Stimulated activated CD8-positive, alpha-beta memory T cell treated with anti-CD3 and anti-CD28 coated beads, Interleukin-15, amount 100 ng/mL, for 24 hours (primary cell): Measurements from ENCODE around the gene KREMEN2.

Source experiments
- DNase-seq: peaks from one replicate; pipeline ENCODE4 v3.0.0-alpha.2; 2020; ENCODE audit warnings: low read depth

The KREMEN2 gene

GRCh38 chr16:3003582-3004270 is 39.7 kb downstream of the KREMEN2 start:
- peak; percentile 81 for DNase-seq

- no peak for DNase-seq
These were observed 40.2 kb downstream of the KREMEN2 start for GRCh38 chr16:3004319-3004718.

GRCh38 chr16:3004781-3005284 is 40.8 kb downstream of the KREMEN2 start:
- DNase-seq = no peak

GRCh38 chr16:3007059-3007956 is 43.2 kb downstream of the KREMEN2 start:
- no peak for DNase-seq

DNA sequence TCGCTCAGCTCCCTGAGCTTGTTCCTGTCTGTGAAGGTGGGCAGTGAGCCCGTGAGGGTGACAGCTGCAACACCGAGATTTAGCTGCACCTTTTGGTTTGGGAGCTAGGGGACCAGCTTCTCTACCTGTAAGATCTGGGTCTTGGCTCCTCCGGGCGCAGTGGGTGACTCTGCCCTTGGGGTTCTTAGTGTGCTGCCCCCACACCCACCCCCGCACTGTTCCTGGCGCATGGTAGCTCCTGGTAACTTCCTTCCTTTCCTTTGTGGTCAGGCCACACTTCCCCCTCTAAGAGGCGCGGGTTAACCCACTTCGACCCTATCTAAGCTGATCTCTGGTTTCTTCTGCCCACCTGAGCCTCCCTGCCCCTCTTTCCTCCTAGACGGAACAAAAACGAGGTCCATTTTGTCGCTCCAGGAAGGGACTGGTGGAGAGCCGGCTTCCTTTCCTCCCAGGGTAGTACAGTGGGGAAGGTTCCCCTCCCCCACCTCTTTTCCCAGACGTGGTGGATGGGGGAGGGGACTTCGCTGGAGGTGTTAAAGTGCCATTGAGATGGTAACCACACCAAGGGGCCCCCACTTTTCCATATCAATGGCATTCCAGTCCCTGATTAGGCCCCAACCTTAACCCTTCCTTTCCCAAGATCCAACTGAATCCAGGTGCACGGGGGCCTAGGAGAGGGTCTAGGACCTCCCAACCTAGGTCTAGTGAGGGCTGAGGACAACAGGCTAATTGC is 44.0 kb downstream of the KREMEN2 start:
- no peak for DNase-seq

GRCh38 chr16:3008690-3009037 is 44.6 kb downstream of the KREMEN2 start:
- DNase-seq = no peak

DNA sequence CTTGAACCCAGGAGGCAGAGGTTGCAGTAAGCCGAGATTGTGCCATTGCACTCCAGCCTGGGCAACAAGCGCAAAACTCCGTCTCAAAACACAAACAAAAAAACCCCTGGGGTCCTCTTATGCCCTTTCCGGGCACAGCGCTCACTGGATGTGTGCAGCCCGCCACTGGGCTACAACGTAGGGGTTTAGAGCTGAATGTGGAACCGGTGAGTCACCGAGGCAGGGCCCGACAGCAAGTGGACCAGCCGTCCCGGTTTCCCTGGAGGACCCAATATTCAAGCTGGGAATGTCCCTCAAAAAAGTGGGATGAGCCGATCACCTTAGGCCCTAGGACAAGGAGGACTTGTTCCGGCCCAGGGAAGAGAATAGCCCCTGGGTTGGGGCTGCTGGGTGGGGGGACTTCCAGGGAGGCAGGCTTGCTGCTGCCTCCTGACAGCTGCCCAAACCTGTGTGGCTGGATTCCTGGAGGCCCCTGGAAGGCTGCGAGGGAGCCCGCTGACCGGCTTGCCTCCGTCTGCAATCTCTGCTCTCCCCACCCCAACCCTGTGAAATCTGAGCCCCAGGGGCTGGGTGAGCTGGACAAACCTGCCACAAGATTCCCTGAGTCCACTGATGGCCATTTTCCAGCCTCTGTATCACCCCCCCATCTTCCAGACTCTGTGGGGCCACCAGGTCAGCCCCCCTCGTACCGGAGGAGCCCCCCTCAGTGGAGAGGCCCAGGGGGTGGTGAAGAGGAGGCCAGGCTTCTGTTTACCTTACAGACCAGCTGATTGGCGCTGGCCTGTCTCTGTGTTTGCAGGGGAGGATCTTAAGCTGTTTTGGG is 45.7 kb downstream of the KREMEN2 start:
- DNase-seq = no peak

DNA sequence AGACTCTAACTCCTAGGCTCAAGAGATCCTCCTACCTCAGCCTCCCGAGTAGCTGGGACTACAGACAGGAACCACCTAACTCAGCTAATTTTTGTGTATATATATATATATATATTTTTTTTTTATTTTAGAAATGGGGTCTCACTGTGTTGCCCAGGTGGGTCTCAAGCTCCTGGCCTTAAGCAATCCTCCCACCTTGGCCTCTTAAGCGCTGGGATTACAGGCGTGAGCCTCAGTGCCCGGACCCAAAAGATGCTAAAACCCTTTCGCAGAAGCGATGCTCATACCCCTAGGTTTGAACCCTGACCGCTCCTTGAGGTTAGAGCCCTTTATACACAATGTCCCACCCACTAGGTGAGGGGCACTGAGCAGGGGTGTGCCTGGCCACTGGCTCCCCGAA is 46.4 kb downstream of the KREMEN2 start:
- no peak for DNase-seq

- DNase-seq = no peak
These were observed 48.2 kb downstream of the KREMEN2 start for GRCh38 chr16:3012246-3012645.

GRCh38 chr16:3012828-3013420 is 48.8 kb downstream of the KREMEN2 start, which contains the start of gene CLDN9:
TSS of gene CLDN9 (plus strand) at chr16:3012923. CDS start at chr16:3013363, 440 bp downstream.
- no peak for DNase-seq

GRCh38 chr16:3013491-3013951 is 49.4 kb downstream of the KREMEN2 start:
- DNase-seq = no peak

- no peak for DNase-seq
These were observed 50.1 kb downstream of the KREMEN2 start for GRCh38 chr16:3013998-3014690.

GRCh38 chr16:3014971-3015370 is 50.9 kb downstream of the KREMEN2 start:
- DNase-seq = no peak

DNA sequence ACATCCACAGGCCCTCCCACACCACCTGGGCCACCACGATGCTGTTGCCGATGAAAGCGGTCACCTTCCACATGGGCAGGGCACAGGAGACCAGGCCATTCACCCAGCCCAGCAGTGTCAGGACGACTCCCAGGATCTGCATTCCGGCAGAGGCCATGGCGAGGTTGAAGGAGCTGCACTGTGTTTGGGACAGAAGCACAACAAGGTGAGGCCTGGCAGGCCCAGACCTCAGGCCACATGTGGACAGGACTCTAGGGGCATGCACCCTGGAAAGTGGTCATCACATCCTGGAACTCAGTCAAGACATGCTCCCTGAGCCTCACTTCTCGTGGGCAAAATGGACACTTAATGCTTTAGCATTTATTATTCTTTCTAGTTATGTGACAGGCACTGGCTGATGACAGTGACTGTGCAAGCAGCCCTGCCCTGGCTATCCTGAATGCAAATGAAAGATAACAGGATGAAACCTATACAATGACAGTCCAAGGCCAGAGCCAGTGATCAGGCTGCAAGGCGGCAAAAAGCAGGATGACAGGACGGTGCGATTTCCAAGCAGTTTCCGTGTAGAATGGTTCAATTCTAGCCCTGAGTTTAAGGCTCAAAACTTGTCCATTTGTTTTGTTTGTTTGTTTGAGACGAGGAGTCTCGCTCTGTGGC is 51.9 kb downstream of the KREMEN2 start:
- no peak for DNase-seq

DNA sequence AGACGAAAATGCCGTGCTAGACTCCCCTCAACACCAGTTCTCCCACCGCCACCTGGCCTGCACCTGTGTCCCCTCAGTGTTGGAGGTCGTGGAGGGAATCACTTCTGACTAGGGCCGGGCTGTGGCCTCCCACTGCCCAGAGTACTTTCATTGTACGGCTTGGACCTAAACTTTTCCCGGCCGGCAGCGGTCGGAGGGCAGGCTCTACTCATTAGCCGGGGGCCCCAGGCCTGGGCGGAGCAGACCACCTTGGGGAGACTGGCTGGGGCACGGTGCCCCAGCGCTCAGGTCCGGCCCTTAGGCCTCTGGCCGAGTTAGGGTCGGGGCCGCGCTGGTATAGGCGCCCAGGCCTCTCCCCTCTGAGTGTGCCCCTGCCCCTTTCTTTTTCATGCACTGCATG is 53.3 kb downstream of the KREMEN2 start:
- DNase-seq = no peak
